ENCODE results near the gene NT5C1B.
A peak's percentile ranks its signal among the peaks of the same experiment; 100 is the strongest.
"Not testable (repeated sequence)": the region's sequence is repeated elsewhere in the genome, so short reads cannot be mapped to it uniquely, and the experiment has no call there.

The NT5C1B gene

DNA sequence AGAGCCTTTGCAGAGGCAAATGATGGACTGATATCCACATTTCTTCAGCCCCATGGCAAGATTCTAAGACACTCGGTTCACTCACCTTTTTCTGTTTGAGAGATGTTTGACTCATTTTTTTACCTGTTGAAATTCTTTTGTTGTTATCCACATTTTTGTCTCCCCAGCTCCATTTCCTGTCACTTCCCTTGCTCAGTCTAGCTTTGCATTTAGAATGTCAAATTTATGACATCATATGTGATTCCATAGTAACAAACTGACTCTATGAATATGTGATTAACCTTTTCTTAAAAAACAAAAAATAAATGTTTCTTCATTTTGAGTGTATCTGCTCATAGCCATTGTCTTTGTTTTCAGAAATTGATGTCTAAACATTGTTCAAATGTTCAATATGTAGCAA, at the start of gene NT5C1B:
TSS of gene NT5C1B (minus strand) at position 216 of the 400 bp plus-strand sequence. CDS start at position 115, 101 bp downstream.
- DNase-seq (ENCODE audit: low spot score) = no peak
- no peak for FAIRE-seq

- DNase-seq (ENCODE audit: low spot score) = no peak
- FAIRE-seq = no peak
Observed at GRCh38 chr2:18637196-18637595, 47.8 kb upstream of the NT5C1B start.

GRCh38 chr2:18632699-18633098, 43.3 kb upstream of the NT5C1B start:
- FAIRE-seq; DNase-seq (ENCODE audit: low spot score): not testable (repeated sequence)

DNA sequence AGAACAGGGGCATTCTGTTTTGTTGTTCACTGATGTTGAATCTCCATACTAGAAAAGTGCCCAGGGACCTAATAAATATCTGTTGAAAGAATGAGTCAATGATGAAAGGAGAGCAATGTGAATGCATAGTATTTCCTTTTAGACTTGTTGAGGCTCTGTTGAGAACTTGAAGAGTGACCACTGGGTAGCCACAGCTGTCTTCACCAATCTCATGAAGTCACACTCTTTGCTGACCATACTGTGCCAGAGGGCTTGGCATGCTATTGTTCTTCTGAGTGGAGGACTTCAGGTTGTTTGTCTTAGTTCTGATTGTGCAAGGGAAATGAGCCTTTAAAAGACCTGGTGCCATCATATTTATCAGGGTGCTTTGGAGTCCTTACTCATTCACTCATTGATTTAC, 41.6 kb upstream of the NT5C1B start:
- FAIRE-seq (no peak), DNase-seq (ENCODE audit: low spot score) (no peak)

GRCh38 chr2:18630541-18630940, 41.2 kb upstream of the NT5C1B start:
- DNase-seq (ENCODE audit: low spot score) (no peak), FAIRE-seq (no peak)

GRCh38 chr2:18630101-18630500, 40.7 kb upstream of the NT5C1B start:
- FAIRE-seq = peak; percentile 23
- peak; percentile 32 for DNase-seq (ENCODE audit: low spot score)

GRCh38 chr2:18626958-18627650, 37.7 kb upstream of the NT5C1B start:
- FAIRE-seq = no peak
- no peak for DNase-seq (ENCODE audit: low spot score)

DNA sequence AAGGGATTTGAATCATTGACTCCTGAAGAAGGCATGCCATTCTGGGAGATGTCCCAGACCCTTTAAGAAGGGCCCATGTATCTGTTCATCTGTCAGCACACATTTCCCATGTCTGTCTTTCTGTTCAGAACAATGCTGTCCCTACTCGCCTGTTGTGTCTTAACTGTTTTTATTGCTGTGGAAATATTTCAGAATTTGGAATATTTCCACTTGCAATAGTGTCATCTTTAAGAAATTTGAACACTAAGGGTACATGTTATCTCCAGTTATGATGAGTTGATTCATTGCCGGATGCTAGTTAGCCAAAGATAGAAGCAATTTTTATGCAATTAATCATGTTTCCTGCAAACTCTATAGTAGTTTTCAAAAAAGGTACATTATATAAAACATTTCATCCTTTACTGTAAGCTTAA, 36.9 kb upstream of the NT5C1B start:
- FAIRE-seq (no peak), DNase-seq (ENCODE audit: low spot score) (no peak)

GRCh38 chr2:18625563-18625962, 36.2 kb upstream of the NT5C1B start:
- FAIRE-seq (no peak), DNase-seq (ENCODE audit: low spot score) (no peak)

DNA sequence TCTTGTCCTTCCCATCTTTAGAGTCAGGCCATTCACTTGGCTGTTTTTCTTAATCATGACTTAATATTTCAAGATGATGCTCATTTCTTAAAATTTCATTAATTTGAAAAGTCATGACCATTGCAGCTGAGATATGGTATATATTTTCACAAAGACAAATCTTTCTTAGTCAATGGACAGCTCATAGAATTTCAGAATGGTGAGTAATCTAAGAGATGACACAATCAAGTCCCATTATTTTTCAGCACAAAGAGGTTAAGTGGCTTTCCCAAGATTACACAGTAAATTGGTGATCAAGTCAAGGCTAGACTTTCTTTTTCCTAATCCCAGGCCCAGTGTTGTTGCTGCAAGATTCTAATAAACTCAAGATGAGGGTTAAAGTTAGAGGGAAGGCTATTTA, 34.4 kb upstream of the NT5C1B start:
- FAIRE-seq = no peak

DNA sequence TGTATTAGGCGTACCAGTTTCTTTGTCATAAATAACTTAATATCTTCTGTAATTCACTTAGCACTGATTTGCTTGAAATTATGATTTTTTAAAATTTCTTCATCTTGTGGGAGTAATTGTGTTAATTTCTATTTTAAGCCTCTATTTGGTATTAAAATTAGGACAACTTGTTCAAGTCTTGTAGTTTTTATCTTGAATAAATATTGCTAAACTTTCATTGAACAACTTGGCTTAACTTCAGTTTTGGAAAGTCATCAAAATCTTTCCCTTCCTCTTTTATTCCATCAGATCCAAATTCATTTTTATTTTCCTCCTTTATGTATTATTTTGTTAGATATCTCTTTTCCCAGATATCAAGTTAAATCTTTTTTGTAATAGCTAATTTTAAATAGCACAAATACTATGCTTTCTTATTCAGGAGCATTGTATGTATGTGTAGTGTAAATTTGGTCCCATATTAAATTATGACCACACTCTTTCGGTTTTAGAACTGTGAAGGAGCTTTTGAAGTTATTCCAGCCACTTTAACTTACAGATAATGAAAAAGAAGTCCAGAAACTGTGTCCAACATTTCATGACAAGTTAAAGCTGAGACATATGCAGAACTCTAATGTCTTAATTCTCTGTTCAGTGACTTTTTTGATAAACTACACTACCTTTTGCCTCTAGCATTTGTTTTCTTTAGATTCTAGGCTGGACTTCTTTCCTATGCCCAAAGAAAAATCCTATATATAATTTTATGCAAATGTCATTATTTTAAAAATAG, 31.7 kb upstream of the NT5C1B start:
- FAIRE-seq (no peak), DNase-seq (ENCODE audit: low spot score) (no peak)

More for the DNA sequence above, 34.4 kb upstream of the NT5C1B start:
- no peak for DNase-seq (ENCODE audit: low spot score)

GRCh38 chr2:18619091-18619490, 29.7 kb upstream of the NT5C1B start:
- no peak for FAIRE-seq
- no peak for DNase-seq (ENCODE audit: low spot score)

DNA sequence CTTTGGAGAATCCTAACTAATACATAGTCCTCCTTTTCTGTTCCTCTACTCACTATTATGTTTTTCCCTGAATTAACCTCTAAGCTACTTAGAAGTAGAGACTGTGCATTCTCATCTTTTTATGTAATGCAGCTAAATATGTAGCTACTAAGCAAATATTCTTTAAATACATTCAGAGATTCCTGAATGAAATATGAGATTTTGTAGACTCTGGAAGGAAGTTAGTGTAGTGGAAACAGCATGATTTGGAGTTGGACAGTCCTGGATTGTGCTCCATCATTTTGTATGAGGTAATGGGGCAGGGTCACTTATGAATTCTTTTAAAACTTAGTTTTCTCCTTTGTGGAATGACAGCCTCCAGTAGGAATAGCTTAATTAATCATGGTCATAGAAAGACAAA, 24.7 kb upstream of the NT5C1B start:
- FAIRE-seq = no peak
- no peak for DNase-seq (ENCODE audit: low spot score)

- no peak for FAIRE-seq
Observed at GRCh38 chr2:18612133-18612532, 22.8 kb upstream of the NT5C1B start.

GRCh38 chr2:18611604-18612003, 22.2 kb upstream of the NT5C1B start:
- DNase-seq (ENCODE audit: low spot score) (no peak), FAIRE-seq (no peak)

More at GRCh38 chr2:18612133-18612532, 22.8 kb upstream of the NT5C1B start:
- DNase-seq (ENCODE audit: low spot score) = no peak

DNA sequence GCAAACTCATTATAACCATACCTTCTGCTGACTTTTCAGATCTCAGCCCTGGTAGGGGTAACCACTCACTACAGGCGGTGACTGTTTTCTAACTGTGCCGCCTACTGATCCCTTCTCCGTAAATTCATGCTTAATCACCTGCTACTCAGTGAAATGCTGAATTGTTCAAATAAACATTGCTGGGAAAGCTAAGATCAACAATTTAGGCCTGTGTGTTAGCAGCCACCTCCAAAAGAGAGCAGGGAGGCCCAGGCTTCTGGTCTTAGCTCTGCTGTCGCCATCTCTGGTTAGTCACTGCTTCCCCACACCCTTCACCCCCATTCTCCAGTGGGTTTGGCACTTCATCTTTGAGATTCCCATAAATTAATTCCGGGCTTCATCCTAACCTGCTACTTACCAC, 21.8 kb upstream of the NT5C1B start:
- DNase-seq (ENCODE audit: low spot score) (no peak), FAIRE-seq (no peak)

- FAIRE-seq = no peak
- DNase-seq (ENCODE audit: low spot score) = no peak
Observed at GRCh38 chr2:18610651-18611050, 21.3 kb upstream of the NT5C1B start.

DNA sequence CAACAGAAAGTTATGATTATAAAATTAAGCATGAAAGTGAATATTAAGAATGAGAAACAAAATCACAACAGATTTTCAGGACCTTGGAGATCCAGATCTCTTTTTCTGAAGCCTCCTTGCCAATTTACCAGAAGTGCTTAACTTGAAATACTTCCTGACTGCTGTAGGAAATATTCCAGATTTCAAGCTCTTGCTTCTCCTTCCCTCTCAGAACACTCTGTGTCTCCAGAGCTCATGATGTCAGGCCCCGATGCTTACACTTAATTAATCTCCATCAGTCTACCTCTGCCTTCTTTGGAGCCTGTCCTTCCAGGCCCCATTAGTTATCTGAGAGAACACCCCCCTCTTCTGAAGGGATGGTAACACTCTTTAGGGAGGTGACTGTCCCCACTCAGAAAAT, 20.7 kb upstream of the NT5C1B start:
- DNase-seq (ENCODE audit: low spot score) = no peak
- no peak for FAIRE-seq

DNA sequence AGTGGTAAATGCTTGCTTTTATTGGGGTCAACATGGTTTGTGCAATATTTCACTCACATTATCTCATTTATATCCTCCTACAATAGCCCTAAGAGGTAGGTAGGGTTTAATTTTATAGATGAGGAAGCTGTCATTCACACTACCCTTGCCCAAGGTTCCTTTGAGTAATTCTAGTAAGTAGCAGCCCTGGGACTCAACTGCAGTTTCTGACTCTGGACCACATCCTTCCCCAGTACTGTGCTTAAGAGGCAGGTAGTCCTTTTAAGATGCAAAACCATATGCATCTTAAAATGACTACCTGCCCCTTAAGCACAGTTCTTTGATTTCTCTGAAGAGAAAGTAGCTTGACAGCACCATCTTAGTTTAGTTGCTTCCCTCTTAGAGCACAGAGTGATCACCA, 15.7 kb upstream of the NT5C1B start:
- DNase-seq (ENCODE audit: low spot score) = no peak
- no peak for FAIRE-seq

- DNase-seq (ENCODE audit: low spot score) (no peak), FAIRE-seq (no peak)
Observed at GRCh38 chr2:18604531-18604885, 15.1 kb upstream of the NT5C1B start.

DNA sequence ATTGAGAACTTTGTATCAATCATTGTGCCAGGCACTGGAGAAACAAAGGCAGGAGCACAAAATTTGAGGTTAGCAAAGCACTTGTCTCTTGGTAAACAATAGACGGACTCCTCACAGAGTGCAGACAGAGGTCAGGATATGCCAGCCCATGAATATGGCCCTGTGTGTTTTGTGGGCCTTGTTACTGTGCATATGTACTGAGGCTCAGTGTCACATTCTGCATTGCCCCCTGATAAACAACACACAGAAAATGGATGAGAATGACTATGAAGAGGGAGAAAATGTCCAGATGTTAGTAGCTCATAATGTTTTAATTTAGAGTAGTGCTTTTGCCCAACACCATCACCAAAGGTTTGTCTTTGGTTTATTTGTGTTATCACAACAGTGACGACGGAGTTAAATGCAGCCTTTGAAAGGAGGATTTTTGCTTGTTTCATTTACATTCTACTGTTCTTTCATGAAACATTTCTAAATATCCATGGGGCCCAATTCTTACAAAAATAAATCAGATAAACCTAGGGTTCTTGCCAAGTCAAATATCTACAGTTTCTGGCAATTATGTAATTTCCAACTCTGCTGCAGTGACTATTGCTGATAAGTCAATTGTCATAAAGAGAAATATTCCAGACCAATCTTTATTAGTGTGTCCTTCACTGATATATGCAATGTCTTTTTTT, 14.6 kb upstream of the NT5C1B start:
- FAIRE-seq (no peak), DNase-seq (ENCODE audit: low spot score) (no peak)

DNA sequence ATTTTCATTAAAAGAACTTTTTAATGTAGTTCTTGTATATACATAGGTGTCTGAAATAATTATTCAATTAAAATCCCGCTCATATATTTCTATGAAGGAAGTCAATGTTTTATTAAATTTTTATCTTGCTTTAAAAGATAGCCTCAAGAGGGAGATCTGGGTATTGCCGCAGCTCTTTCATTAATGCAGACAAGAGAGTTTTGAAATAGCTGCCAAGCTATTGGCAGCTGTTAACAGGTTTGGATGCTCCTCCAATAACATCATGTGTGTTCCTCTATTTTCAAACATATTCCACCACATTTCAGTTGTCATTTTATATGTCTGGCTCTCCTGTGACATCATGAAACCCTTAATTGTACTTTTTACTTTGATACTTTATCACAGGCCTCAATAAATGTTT, 12.9 kb upstream of the NT5C1B start:
- no peak for DNase-seq (ENCODE audit: low spot score)
- no peak for FAIRE-seq

Data from urothelium cell line (cell line).